SU-DHL-6 (cell line): ENCODE measurements around the gene IFFO2.

Experiments
- H2AFZ ChIP-seq: fragments of 200-600 bp; sonication (generic); 2 replicates; pipeline ENCODE4 v1.6.1; 2014; ENCODE audit warnings: low read depth, mild to moderate bottlenecking, moderate library complexity, mixed read lengths, antibody characterized with exemption, low read length; ENCODE audit not compliant: severe bottlenecking
- H3F3A ChIP-seq: fragments of 200-600 bp; shearing (Covaris generic); 2 replicates; pipeline ENCODE4 v1.6.0; 2016; ENCODE audit warnings: antibody characterized with exemption, mild to moderate bottlenecking; ENCODE audit not compliant: insufficient read depth
- H3K27ac ChIP-seq: fragments of 200-600 bp; sonication (generic); 2 replicates; pipeline ENCODE4 v1.5.1; 2016; ENCODE audit warnings: low read depth, mild to moderate bottlenecking, low read length, moderate library complexity, mixed read lengths
- H3K27me3 ChIP-seq: fragments of 200-600 bp; sonication (generic), shearing (Covaris generic); 2 replicates; pipeline ENCODE4 v1.6.0; 2014; ENCODE audit warnings: mild to moderate bottlenecking, low read length
- H3K36me3 ChIP-seq: fragments of 200-600 bp; sonication (generic); 2 replicates; pipeline ENCODE4 v1.6.1; 2014; ENCODE audit warnings: mild to moderate bottlenecking, low read length, mixed read lengths
- H3K4me2 ChIP-seq: fragments of 300-600, 200-600 bp; shearing (Covaris generic), sonication (generic); 2 replicates; pipeline ENCODE4 v1.6.0; 2014; ENCODE audit warnings: low read length, low read depth, mild to moderate bottlenecking; ENCODE audit not compliant: poor library complexity, severe bottlenecking
- H3K4me3 ChIP-seq: fragments of 200-600 bp; sonication (generic); 2 replicates; pipeline ENCODE4 v1.5.1; 2014; ENCODE audit warnings: antibody characterized with exemption, low read length, mild to moderate bottlenecking, mixed read lengths; ENCODE audit not compliant: insufficient read depth, poor library complexity, severe bottlenecking
- H3K79me2 ChIP-seq: fragments of 200-600 bp; sonication (generic); 2 replicates; pipeline ENCODE4 v1.6.1; 2014; ENCODE audit warnings: mild to moderate bottlenecking, low read length, moderate library complexity; ENCODE audit not compliant: insufficient read depth
- H3K9ac ChIP-seq: fragments of 200-600 bp; sonication (generic); 2 replicates; pipeline ENCODE4 v1.7.0; 2014; ENCODE audit warnings: mild to moderate bottlenecking, low read length
- H3K9me2 ChIP-seq: fragments of 200-600 bp; sonication (generic); replicated peaks from 2 replicates; pipeline ENCODE4 v1.6.1; 2014; ENCODE audit warnings: low read length; ENCODE audit not compliant: insufficient read depth
- H3K9me3 ChIP-seq: fragments of 200-600 bp; sonication (generic); 2 replicates; pipeline ENCODE4 v1.6.1; 2014; ENCODE audit warnings: low read length, mixed read lengths; ENCODE audit not compliant: insufficient read depth
- H4K20me1 ChIP-seq: fragments of 200-600 bp; sonication (generic); 2 replicates; pipeline ENCODE4 v1.6.1; 2014; ENCODE audit warnings: low read depth, mild to moderate bottlenecking, antibody characterized with exemption, low read length, moderate library complexity, mixed read lengths
- CTCF ChIP-seq: fragments of 200-600 bp; sonication (generic); IDR thresholded peaks from one replicate; pipeline ENCODE4 v1.5.1; 2017; ENCODE audit warnings: antibody characterized with exemption, mild to moderate bottlenecking, low read length, moderate library complexity; ENCODE audit not compliant: insufficient read depth, poor library complexity, severe bottlenecking
- EZH2phosphoT487 ChIP-seq: fragments of 200-600 bp; sonication (generic), shearing (Covaris generic); conservative IDR thresholded peaks from 2 replicates; pipeline ENCODE4 v1.6.1; 2018; ENCODE audit warnings: mild to moderate bottlenecking, antibody characterized with exemption, low read length, moderate library complexity, mixed read lengths

Gene IFFO2

DNA sequence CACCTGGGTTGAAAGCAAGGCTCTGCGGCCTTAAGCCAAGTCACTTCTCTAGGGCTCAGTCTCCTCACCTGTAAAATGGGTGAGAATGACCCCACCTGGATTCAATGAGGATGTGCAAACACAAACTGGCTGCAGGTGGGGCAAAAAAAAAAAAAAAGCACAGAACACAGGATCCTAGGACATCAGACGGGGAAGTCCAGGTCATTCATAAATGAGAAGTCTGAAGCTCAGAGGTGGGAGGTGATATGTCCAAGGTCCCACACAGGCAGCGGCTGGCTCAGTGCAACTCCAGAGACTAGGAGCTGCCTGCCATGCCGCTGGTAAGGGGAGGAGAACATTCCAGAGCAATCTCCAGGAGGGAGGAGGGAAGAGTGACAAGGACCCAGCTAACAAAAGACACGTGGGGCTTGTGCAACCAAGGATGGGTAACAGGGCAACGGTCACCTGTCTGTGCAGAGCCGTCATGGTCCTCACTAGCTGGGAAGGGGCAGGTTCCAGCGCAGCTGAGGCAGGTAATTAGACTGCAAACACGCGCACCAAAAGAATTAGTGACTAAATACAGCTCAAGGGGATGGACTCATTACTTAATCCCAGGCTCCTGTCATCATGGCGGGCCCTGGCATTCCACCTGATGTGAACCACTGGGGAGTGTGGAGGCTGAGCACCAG is 19.5 kb downstream of the IFFO2 start:
- H3K27ac ChIP-seq, result no peak overlapping the region
- H3K9ac ChIP-seq, result no peak overlapping the region
- no peak overlapping the region for H3K4me3 ChIP-seq
- no peaks in the 10 kb centered on the region for H3K79me2 ChIP-seq
- TF ChIP-seq EZH2phosphoT487, result no peak
- no peak for TF ChIP-seq CTCF
- H2AFZ ChIP-seq, result no peak overlapping the region
- no peaks in the 10 kb centered on the region for H3K9me3 ChIP-seq
- H3K36me3 ChIP-seq, result no peaks in the 10 kb centered on the region
- H3K9me2 ChIP-seq, result no peaks in the 10 kb centered on the region
- no peak overlapping the region for H3K4me2 ChIP-seq
- H3F3A ChIP-seq, result no peaks in the 10 kb centered on the region
- no peaks in the 10 kb centered on the region for H3K27me3 ChIP-seq
- H4K20me1 ChIP-seq, result no peaks in the 10 kb centered on the region

DNA sequence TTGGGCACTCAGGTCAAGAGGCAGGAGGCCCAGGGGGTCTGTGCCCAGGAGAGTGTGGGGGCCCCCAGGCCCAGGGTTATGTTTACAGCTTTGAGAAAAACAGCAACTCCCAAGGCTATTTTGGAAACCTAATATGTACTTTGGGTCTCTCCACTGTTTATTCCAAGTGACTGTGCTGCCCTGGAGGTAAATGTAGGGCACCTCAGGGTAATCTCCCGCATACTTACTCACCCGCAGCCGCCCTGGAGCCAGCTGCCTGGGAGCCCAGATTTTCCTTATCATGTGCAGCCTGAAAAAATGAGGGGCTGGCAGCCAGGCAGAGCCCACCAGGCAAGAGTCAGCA is 20.0 kb downstream of the IFFO2 start:
- Histone ChIP-seq H2AFZ (no peak overlapping the region), H3K9ac (no peak overlapping the region), H3K27ac (no peak overlapping the region), H3K9me3 (no peaks in the 10 kb centered on the region), H3K79me2 (no peaks in the 10 kb centered on the region), H3K4me3 (no peak overlapping the region), H3K9me2 (no peaks in the 10 kb centered on the region), H3K27me3 (no peaks in the 10 kb centered on the region), H3F3A (no peaks in the 10 kb centered on the region), H3K4me2 (no peak overlapping the region), H3K36me3 (no peaks in the 10 kb centered on the region), H4K20me1 (no peaks in the 10 kb centered on the region)
- TF ChIP-seq EZH2phosphoT487, result no peak
- TF ChIP-seq CTCF, result no peak

DNA sequence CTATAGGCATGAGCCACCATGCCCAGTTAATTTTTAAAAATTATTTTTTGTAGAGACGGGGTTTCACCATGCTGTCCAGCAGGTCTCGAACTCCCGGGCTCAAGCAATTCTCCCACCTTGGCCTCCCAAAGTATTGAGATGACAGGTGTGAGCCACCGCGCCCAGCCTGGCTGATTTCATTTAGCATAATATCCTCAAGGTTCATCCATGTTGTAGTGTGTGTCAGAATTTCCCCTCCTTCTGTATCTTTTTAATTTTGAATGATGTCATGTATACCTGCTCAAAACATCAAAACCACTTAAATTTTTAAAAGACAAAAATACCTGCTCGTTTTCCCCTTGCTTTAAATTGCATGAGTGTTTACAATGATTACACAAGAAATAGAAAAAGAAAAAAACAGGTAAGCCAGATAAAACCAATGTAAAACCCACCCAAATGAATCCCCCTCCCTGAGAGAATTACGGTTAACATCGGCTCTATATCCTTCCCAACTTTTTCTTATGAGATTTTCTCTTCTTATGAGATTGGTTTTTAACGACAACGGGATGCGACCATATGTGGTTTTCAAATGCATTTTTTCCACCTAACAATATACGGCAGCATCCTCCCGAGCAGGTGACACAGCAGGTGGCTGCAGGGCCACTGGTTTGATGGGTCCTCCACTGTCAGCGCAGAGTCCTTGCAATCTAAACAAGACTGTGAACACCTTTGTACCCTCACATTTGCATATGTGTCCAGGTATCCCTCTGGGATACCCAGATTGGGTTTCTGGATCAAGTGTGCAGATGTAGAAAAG is 22.1 kb downstream of the IFFO2 start:
- H3F3A ChIP-seq, result no peaks in the 10 kb centered on the region
- no peak overlapping the region for H3K27ac ChIP-seq
- TF ChIP-seq EZH2phosphoT487, result no peak
- TF ChIP-seq CTCF, result no peak
- H3K79me2 ChIP-seq, result no peaks in the 10 kb centered on the region
- no peak overlapping the region for H2AFZ ChIP-seq
- no peaks in the 10 kb centered on the region for H3K36me3 ChIP-seq
- H3K4me3 ChIP-seq, result no peak overlapping the region
- no peaks in the 10 kb centered on the region for H3K9me3 ChIP-seq
- no peaks in the 10 kb centered on the region for H3K27me3 ChIP-seq
- H4K20me1 ChIP-seq, result no peaks in the 10 kb centered on the region
- no peak overlapping the region for H3K4me2 ChIP-seq
- no peak overlapping the region for H3K9ac ChIP-seq
- H3K9me2 ChIP-seq, result no peaks in the 10 kb centered on the region
